ENCODE measurements around the gene CYTL1.

- TF ChIP-seq CTCF (IDR thresholded peaks at IDR 0.05): no peak
- TF ChIP-seq POLR2AphosphoS5 (IDR thresholded peaks at IDR 0.05): no peak
Observed at GRCh38 chr4:5066101-5066500, 46.8 kb upstream of the CYTL1 start.
